Measurements from ENCODE around the gene TBC1D16. TPM values are rescaled to one million over a fixed set of nuclear protein-coding genes. Genes with fewer than 3 reads are reported as not detected.

The TBC1D16 gene
- total RNA-seq, 1 donor from 2014 or later, result 21.2 TPM

GRCh38 chr17:80034791-80035686, 633 bp downstream of the TBC1D16 start:
- Histone ChIP-seq H3K9ac (peak overlapping the region; percentile 60), H3K4me2 (peak overlapping the region; percentile 79), H3K27ac (no peak overlapping the region), H2AFZ (replicated peaks) (peak overlapping the region; percentile 1), H3K4me1 (peaks cover 15% of the 10 kb centered on the region), H3F3A (ENCODE audit: low read depth) (peaks cover 23% of the 10 kb centered on the region), H3K4me3 (peak overlapping the region; percentile 72), H3K9me3 (ENCODE audit: low read depth) (no peaks in the 10 kb centered on the region), H3K36me3 (no peaks in the 10 kb centered on the region), H3K27me3 (peaks cover 11% of the 10 kb centered on the region), H3K79me2 (ENCODE audit: low read depth) (peaks cover 53% of the 10 kb centered on the region), H4K20me1 (ENCODE audit: low read depth) (peaks cover 50% of the 10 kb centered on the region)
- H3K4me1 Mint-ChIP-seq, result peaks cover 45% of the 10 kb centered on the region
- peak; percentile 63 for DNase-seq (ENCODE audit: low spot score)
- H3K36me3 Mint-ChIP-seq, result peaks cover 11% of the 10 kb centered on the region
- no peak for TF ChIP-seq CTCF (IDR thresholded peaks at IDR 0.05)
- peak; percentile 6 for TF ChIP-seq EZH2 (IDR thresholded peaks at IDR 0.05)
- TF ChIP-seq EZH2phosphoT487 (IDR thresholded peaks at IDR 0.05), result no peak
- H3K27ac Mint-ChIP-seq, result peak overlapping the region; percentile 38
- H3K27me3 Mint-ChIP-seq (ENCODE audit: insufficient read depth, low read depth), result peaks cover 6% of the 10 kb centered on the region
- peak overlapping the region; percentile 92 for H3K4me3 Mint-ChIP-seq
- no peaks in the 10 kb centered on the region for H3K9me3 Mint-ChIP-seq

- peak overlapping the region; percentile 92 for H3K4me3 Mint-ChIP-seq
- Histone ChIP-seq H3K79me2 (ENCODE audit: low read depth) (peaks cover 65% of the 10 kb centered on the region), H3F3A (ENCODE audit: low read depth) (peaks cover 23% of the 10 kb centered on the region), H2AFZ (replicated peaks) (no peak overlapping the region), H3K9me3 (ENCODE audit: low read depth) (no peaks in the 10 kb centered on the region), H4K20me1 (ENCODE audit: low read depth) (peaks cover 60% of the 10 kb centered on the region), H3K4me1 (peaks cover 15% of the 10 kb centered on the region), H3K27me3 (peaks cover 11% of the 10 kb centered on the region), H3K27ac (no peak overlapping the region), H3K9ac (no peak overlapping the region), H3K4me2 (no peak overlapping the region), H3K4me3 (no peak overlapping the region), H3K36me3 (no peaks in the 10 kb centered on the region)
- no peak for DNase-seq (ENCODE audit: low spot score)
- H3K4me1 Mint-ChIP-seq, result peaks cover 53% of the 10 kb centered on the region
- TF ChIP-seq EZH2phosphoT487 (IDR thresholded peaks at IDR 0.05) (no peak), EZH2 (IDR thresholded peaks at IDR 0.05) (no peak), CTCF (IDR thresholded peaks at IDR 0.05) (no peak)
- H3K27ac Mint-ChIP-seq, result no peak overlapping the region
- H3K27me3 Mint-ChIP-seq (ENCODE audit: insufficient read depth, low read depth), result peaks cover 3% of the 10 kb centered on the region
- H3K36me3 Mint-ChIP-seq, result peaks cover 15% of the 10 kb centered on the region
- H3K9me3 Mint-ChIP-seq, result peaks cover 3% of the 10 kb centered on the region
Measured at GRCh38 chr17:80033840-80034239, 1.8 kb downstream of the TBC1D16 start.

GRCh38 chr17:80032614-80033171, 3.0 kb downstream of the TBC1D16 start:
- H3K4me3 ChIP-seq, result no peak overlapping the region

More at GRCh38 chr17:80032614-80033171, 3.0 kb downstream of the TBC1D16 start:
- TF ChIP-seq EZH2 (IDR thresholded peaks at IDR 0.05), result no peak
- no peak for TF ChIP-seq CTCF (IDR thresholded peaks at IDR 0.05)
- TF ChIP-seq EZH2phosphoT487 (IDR thresholded peaks at IDR 0.05), result no peak
- Mint-ChIP-seq H3K27ac (no peak overlapping the region), H3K36me3 (peaks cover 16% of the 10 kb centered on the region), H3K27me3 (ENCODE audit: insufficient read depth, low read depth) (peaks cover 2% of the 10 kb centered on the region), H3K4me3 (peak overlapping the region; percentile 41), H3K4me1 (peaks cover 52% of the 10 kb centered on the region), H3K9me3 (peaks cover 3% of the 10 kb centered on the region)
- Histone ChIP-seq H3K79me2 (ENCODE audit: low read depth) (peaks cover 76% of the 10 kb centered on the region), H3K27ac (no peak overlapping the region), H4K20me1 (ENCODE audit: low read depth) (peaks cover 67% of the 10 kb centered on the region), H3K4me1 (peaks cover 15% of the 10 kb centered on the region), H3K27me3 (peaks cover 11% of the 10 kb centered on the region), H3K9ac (no peak overlapping the region), H3F3A (ENCODE audit: low read depth) (peaks cover 23% of the 10 kb centered on the region), H3K4me2 (no peak overlapping the region), H3K36me3 (no peaks in the 10 kb centered on the region), H3K9me3 (ENCODE audit: low read depth) (no peaks in the 10 kb centered on the region), H2AFZ (replicated peaks) (no peak overlapping the region)
- no peak for DNase-seq (ENCODE audit: low spot score)
